ENCODE measurements around the gene OBP2B. TPM values are rescaled to one million over a fixed set of nuclear protein-coding genes. Genes with fewer than 3 reads are reported as not detected.
"Not testable (repeated sequence)": the region's sequence is repeated elsewhere in the genome, so short reads cannot be mapped to it uniquely, and the experiment has no call there.

OBP2B gene
- polyA plus RNA-seq, 1 experiment: not detected

DNA sequence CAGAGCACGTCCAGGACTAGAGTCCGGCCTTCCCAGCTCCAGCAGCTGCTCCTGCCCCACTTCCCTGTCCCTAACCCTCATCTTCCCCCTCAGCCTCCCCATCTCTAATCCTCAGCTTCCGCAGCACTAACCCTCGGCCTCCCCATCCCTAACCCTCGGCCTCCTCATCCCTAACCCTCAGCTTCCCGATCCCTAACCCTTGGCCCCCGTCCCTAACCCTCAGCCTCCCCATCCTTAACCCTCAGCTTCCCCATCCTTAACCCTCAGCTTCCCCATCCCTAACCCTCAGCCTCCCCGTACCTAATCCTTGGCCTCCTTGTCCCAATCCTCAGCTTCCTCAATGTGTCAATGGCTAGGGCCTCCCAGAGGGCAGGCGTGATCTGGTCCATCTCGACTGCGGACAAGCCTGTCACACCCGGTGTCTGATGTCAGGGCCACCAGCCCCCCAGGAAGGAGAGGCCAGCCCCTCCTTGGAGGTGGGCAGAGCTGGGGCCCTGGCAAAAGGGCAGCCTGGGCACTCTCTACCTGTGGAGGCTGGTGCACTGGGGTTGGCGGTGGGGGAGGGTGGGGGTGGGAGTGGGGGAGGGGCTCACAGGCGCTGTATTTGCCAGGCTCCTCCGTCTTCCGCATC lies 1.4 kb downstream of the OBP2B start:
- no peaks in the 10 kb centered on the region for H3K36me3 ChIP-seq (ENCODE audit: control insufficient read depth, insufficient read depth, low read length)
- no peak overlapping the region for H3K4me3 ChIP-seq (ENCODE audit: low read depth, low read length)
- no peak for DNase-seq (ENCODE audit: low read depth)
- peaks cover 1% of the 10 kb centered on the region for H3K27me3 ChIP-seq (ENCODE audit: control insufficient read depth, insufficient read depth, low read length)
- CTCF ChIA-PET: interaction anchor here (1.2 kb wide), 1 partner anchor 279 kb away, joined by 5 read pairs; no protein-coding TSS in a partner anchor
- TF ChIP-seq, protein P1, sequence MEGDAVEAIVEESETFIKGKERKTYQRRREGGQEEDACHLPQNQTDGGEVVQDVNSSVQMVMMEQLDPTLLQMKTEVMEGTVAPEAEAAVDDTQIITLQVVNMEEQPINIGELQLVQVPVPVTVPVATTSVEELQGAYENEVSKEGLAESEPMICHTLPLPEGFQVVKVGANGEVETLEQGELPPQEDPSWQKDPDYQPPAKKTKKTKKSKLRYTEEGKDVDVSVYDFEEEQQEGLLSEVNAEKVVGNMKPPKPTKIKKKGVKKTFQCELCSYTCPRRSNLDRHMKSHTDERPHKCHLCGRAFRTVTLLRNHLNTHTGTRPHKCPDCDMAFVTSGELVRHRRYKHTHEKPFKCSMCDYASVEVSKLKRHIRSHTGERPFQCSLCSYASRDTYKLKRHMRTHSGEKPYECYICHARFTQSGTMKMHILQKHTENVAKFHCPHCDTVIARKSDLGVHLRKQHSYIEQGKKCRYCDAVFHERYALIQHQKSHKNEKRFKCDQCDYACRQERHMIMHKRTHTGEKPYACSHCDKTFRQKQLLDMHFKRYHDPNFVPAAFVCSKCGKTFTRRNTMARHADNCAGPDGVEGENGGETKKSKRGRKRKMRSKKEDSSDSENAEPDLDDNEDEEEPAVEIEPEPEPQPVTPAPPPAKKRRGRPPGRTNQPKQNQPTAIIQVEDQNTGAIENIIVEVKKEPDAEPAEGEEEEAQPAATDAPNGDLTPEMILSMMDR (IDR thresholded peaks at IDR 0.05; ENCODE audit: insufficient read depth, low read depth, low read length): no peak
- POLR2A ChIA-PET: no interaction called here

GRCh38 chr9:133207021-133207531 lies 2.0 kb downstream of the OBP2B start:
- ChIA-PET CTCF (interaction anchor here (0.8 to 1.2 kb wide), 3 partner anchors 11 to 279 kb away, joined by 3 to 5 read pairs (median 4); no protein-coding TSS in a partner anchor), POLR2A (no interaction called here)
- TF ChIP-seq, protein P1 (IDR thresholded peaks at IDR 0.05; ENCODE audit: insufficient read depth, low read depth, low read length): no peak
- Histone ChIP-seq H3K4me3 (ENCODE audit: low read depth, low read length) (no peak overlapping the region), H3K27me3 (ENCODE audit: control insufficient read depth, insufficient read depth, low read length) (peaks cover 1% of the 10 kb centered on the region), H3K36me3 (ENCODE audit: control insufficient read depth, insufficient read depth, low read length) (no peaks in the 10 kb centered on the region)
- no peak for DNase-seq (ENCODE audit: low read depth)

GRCh38 chr9:133205996-133206931 lies 2.8 kb downstream of the OBP2B start:
- POLR2A ChIA-PET: no interaction called here
- DNase-seq (ENCODE audit: low read depth): no peak
- peaks cover 1% of the 10 kb centered on the region for H3K27me3 ChIP-seq (ENCODE audit: control insufficient read depth, insufficient read depth, low read length)
- CTCF ChIA-PET: interaction anchor here (0.8 to 1.2 kb wide), 3 partner anchors 12 to 280 kb away, joined by 3 to 5 read pairs (median 4); no protein-coding TSS in a partner anchor
- no peak overlapping the region for H3K4me3 ChIP-seq (ENCODE audit: low read depth, low read length)
- H3K36me3 ChIP-seq (ENCODE audit: control insufficient read depth, insufficient read depth, low read length): no peaks in the 10 kb centered on the region
- TF ChIP-seq, protein P1 (IDR thresholded peaks at IDR 0.05; ENCODE audit: insufficient read depth, low read depth, low read length): no peak

DNA sequence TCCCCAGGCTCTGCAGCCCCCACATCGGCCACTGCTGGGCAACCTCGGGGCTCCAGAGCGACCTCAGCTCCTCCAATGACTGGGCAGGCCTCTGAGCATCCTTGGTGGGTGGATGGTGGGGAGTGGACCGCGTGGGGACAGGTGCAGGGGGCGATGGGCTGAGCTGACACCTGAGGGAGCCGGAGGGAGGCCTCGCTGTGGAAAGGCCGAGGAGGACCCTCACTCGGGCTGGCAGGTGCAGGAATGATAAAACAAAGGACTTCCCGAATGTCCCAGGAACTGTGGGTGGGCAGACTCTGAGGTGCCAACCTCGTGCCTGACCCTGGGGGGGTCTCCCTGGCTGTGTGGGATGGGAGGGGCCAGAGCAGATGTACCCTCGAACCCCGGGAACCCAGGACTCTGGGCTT lies 3.6 kb downstream of the OBP2B start:
- CTCF ChIA-PET; POLR2A ChIA-PET; H3K4me3 ChIP-seq (ENCODE audit: low read depth, low read length); H3K27me3 ChIP-seq (ENCODE audit: control insufficient read depth, insufficient read depth, low read length); DNase-seq (ENCODE audit: low read depth); H3K36me3 ChIP-seq (ENCODE audit: control insufficient read depth, insufficient read depth, low read length): not testable (repeated sequence)

GRCh38 chr9:133204993-133205336 lies 4.1 kb downstream of the OBP2B start:
- ChIA-PET POLR2A (no interaction called here), CTCF (no interaction called here)
- H3K27me3 ChIP-seq (ENCODE audit: control insufficient read depth, insufficient read depth, low read length): peaks cover 1% of the 10 kb centered on the region
- DNase-seq (ENCODE audit: low read depth): no peak
- TF ChIP-seq, protein P1 (IDR thresholded peaks at IDR 0.05; ENCODE audit: insufficient read depth, low read depth, low read length): no peak
- H3K36me3 ChIP-seq (ENCODE audit: control insufficient read depth, insufficient read depth, low read length): no peaks in the 10 kb centered on the region
- no peak overlapping the region for H3K4me3 ChIP-seq (ENCODE audit: low read depth, low read length)

Measured in BJ (cell line).